GM20000 (cell line): ENCODE data around the gene ARHGAP22.

Experiments
- DNase-seq: peaks from one replicate; pipeline ENCODE4 v3.0.0; 2012; ENCODE audit warnings: low spot score
- CTCF ChIP-seq: IDR thresholded peaks from 2 replicates; pipeline ENCODE4 v1.5.1; 2012; ENCODE audit warnings: mild to moderate bottlenecking, control low read depth; ENCODE audit errors: extremely low read depth, missing control alignments

ARHGAP22 gene

DNA sequence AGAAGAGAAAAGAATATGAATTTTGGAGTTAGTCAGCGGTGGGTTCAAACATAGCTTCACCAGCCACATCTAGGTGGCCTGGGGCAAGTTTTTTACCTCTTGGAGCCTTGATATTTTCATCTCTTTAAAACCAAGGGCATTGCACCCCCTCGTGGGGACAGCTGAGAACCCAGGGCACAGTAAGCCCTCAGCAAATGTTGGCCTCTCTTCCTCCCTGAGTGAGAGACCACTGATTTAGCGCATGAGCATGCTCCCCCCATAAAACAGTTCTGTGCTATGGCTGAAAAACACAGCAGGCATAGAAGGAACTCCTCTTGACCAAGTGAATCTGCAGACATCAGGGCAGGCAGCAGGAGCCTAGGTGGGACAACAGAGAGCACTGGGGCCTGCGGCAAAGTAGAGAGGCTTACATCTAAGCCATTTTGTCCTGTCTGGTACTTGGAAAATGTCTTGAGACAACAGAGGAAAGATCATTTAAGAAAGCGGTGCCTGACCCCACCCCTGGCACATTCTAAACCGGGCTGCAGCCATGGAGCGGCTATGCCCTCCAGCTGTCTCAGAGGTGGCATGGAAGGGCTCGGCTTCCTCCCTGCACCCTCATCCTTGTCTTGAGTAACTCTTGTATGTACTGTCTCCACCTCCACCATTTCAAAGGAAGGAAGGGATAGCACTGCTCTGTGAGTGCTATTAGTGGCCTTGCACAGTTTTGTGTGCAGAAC, 94.7 kb downstream of the ARHGAP22 start:
- no peak for TF ChIP-seq CTCF
- no peak for DNase-seq

DNA sequence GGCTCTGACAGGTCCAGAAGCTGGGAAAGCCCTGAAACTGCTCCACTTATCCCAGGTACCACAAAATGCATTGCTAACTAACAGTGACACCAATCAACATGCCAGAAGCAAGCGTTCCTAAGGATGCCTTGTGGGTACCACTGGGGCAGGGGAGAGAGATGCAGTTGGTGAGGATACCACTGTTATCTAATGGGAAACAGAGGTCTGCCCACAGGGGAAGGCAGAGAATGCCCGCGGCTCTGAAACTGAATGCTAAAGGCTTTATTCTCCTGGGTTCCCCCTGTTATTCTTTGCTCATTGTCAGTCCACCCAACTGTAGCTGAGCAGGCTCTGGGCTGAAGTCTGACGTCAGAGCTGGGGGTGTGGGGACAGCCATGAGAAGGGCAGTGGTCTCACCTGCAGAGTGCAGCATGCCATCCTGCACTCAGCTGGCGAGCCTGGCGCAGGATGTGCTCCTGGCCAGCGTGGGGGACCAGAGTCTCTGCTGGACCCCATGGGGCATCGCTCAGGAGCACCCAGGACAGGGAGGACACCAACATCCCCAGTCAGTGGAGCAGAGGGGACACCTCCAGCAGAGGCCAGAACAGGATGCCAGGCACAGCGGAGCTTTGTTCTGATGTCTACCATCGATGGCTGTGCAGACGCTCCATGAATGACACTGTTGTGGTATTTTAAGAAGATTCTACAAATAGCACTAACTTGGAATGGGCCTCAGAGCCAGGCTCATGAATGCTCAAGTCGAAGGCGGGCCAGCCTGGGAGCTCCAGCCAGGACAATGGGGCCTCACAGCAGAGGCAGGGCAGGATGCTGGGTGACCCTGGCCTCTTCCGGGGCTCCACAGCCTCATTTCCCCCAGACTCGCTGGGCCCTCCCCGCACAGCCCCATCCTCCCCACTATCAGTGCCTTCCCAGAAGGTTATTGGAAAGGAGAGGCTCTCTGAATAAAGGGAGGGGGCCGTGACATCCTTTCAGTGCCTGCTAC, 95.8 kb downstream of the ARHGAP22 start:
- no peak for TF ChIP-seq CTCF

GRCh38 chr10:48507933-48508790, 96.7 kb downstream of the ARHGAP22 start:
- no peak for DNase-seq
- no peak for TF ChIP-seq CTCF

More for the DNA sequence above, 95.8 kb downstream of the ARHGAP22 start:
- DNase-seq = no peak

DNA sequence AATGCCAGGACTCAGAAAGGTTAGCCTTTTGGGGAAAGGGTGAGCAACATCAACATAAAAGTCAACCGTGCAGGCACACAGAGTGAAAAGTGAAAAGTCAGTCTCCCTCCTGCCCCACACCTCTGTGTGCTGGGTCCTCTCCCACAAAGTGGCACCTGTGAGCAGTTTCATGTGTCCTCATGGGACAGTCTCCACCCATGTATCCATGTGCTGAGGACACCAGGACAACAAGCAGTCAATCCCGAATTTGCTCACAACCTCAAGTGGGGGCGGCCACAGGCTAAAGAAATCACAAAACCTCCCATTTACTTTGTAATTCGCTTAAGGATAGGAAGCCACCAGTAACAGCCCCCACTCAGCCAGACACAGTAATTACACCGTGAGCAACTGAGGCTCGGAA, 97.4 kb downstream of the ARHGAP22 start:
- TF ChIP-seq CTCF = no peak
- no peak for DNase-seq

GRCh38 chr10:48506147-48506917, 98.5 kb downstream of the ARHGAP22 start:
- peak; percentile 28 for TF ChIP-seq CTCF
- DNase-seq = no peak

GRCh38 chr10:48505394-48506112, 99.3 kb downstream of the ARHGAP22 start:
- no peak for DNase-seq

More at GRCh38 chr10:48505394-48506112, 99.3 kb downstream of the ARHGAP22 start:
- TF ChIP-seq CTCF = no peak
